Activated B cell treated with CpG ODN at 0.5 μM for 24 hours (primary cell): ENCODE measurements around the gene NFKBIA. TPM values are rescaled to one million over a fixed set of nuclear protein-coding genes. Genes with fewer than 3 reads are reported as not detected.

Source experiments
- ATAC-seq: fragments of 200-7000 bp; cut with Tn5 transposase; one replicate; pipeline ENCODE4 v1.10.0; 2021; ENCODE audit warnings: low read depth, mild to moderate bottlenecking, moderate library complexity
- CTCF ChIA-PET: fragments of 350-600 bp; sonication (Branson Sonifier 250); formaldehyde crosslinking; loops from one replicate; lab custom pipeline; 2021; ENCODE audit warnings: antibody characterized with exemption; lab: Charles Lee
- POLR2A ChIA-PET: fragments of 350-600 bp; sonication (Branson Sonifier 250); formaldehyde crosslinking; loops from one replicate; lab custom pipeline; 2021; ENCODE audit warnings: antibody characterized with exemption; lab: Charles Lee
- DNase-seq: peaks from one replicate; pipeline ENCODE4 v3.0.0; 2022
- H3K27ac Mint-ChIP-seq: one replicate; pipeline ENCODE4 v1.8.0; 2020; ENCODE audit warnings: mixed read lengths
- H3K27me3 Mint-ChIP-seq: one replicate; pipeline ENCODE4 v1.8.0; 2021; ENCODE audit warnings: mixed read lengths
- H3K36me3 Mint-ChIP-seq: one replicate; pipeline ENCODE4 v1.8.0; 2021; ENCODE audit warnings: low read depth, mixed read lengths
- H3K4me1 Mint-ChIP-seq: one replicate; pipeline ENCODE4 v1.8.0; 2021; ENCODE audit warnings: mixed read lengths
- H3K4me3 Mint-ChIP-seq: one replicate; pipeline ENCODE4 v1.8.0; 2020; ENCODE audit warnings: mild to moderate bottlenecking, mixed read lengths
- H3K9me3 Mint-ChIP-seq: one replicate; pipeline ENCODE4 v1.8.0; 2020; ENCODE audit warnings: mixed read lengths
- intact Hi-C: fragments of 100-400 bp; cut with micrococcal nuclease; formaldehyde crosslinking; loops from one replicate; pipeline ENCODE4 v1.15.1; 2024
- total RNA-seq: library from RNA; stranded (reverse); gene quantifications from 2 replicates; pipeline ENCODE4 v1.2.3, GENCODE V29; 2022
- TF ChIP-seq, protein P1 (sequence below): fragments of 200-600 bp; IDR thresholded peaks from one replicate; pipeline ENCODE4 v1.8.0; 2022; ENCODE audit warnings: antibody characterized with exemption, mild to moderate bottlenecking

Gene NFKBIA
- total RNA-seq, 1 donor from 2014 or later, result 515 TPM

DNA sequence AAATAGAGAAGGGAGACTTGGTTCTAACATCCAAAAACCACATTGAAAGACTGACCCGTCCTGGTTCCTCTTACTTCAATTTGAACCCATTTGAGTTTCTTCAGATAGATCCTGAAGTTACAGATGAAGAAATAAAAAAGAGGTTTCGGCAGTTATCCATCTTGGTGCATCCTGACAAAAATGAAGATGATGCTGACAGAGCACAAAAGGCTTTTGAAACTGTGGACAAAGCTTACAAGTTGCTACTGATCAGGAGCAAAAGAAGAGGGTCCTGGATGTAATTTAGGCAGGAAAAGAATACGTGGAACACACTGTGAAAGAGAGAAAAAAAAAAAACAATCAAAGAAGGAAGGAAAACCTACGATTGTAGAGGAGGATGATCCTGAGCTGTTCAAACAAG is 25.4 kb upstream of the NFKBIA start:
- intact Hi-C loops, result no loop called here
- no peak for DNase-seq
- H3K27me3 Mint-ChIP-seq, result no peaks in the 10 kb centered on the region
- H3K4me1 Mint-ChIP-seq, result no peaks in the 10 kb centered on the region
- CTCF ChIA-PET, result no interaction called here
- H3K36me3 Mint-ChIP-seq, result no peaks in the 10 kb centered on the region
- no peaks in the 10 kb centered on the region for H3K9me3 Mint-ChIP-seq
- TF ChIP-seq, protein P1, sequence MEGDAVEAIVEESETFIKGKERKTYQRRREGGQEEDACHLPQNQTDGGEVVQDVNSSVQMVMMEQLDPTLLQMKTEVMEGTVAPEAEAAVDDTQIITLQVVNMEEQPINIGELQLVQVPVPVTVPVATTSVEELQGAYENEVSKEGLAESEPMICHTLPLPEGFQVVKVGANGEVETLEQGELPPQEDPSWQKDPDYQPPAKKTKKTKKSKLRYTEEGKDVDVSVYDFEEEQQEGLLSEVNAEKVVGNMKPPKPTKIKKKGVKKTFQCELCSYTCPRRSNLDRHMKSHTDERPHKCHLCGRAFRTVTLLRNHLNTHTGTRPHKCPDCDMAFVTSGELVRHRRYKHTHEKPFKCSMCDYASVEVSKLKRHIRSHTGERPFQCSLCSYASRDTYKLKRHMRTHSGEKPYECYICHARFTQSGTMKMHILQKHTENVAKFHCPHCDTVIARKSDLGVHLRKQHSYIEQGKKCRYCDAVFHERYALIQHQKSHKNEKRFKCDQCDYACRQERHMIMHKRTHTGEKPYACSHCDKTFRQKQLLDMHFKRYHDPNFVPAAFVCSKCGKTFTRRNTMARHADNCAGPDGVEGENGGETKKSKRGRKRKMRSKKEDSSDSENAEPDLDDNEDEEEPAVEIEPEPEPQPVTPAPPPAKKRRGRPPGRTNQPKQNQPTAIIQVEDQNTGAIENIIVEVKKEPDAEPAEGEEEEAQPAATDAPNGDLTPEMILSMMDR, result no peak
- POLR2A ChIA-PET, result interaction anchor here (0.7 kb wide), 1 partner anchor 425 kb away, joined by 3 read pairs; no protein-coding TSS in a partner anchor
- ATAC-seq, result no peak
- H3K27ac Mint-ChIP-seq, result no peak overlapping the region
- H3K4me3 Mint-ChIP-seq, result no peak overlapping the region

DNA sequence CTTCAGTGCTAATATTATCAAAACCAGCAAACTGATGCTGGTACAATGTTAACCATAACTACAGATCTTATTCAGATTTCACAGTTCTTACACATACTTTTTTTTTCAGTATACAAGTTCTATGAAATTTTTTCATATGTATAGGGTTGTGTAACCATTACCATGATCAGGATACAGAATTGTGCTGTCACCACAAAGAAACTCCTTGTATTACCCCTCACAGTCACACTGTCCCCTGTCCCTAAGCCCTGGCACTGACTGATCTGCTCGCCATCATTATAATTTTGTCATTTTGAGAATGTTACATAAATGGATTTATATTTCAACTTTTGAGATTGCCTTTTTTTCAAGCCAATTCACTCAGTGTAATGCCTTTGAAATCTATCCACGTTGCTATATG is 21.3 kb upstream of the NFKBIA start:
- H3K4me3 Mint-ChIP-seq, result no peak overlapping the region
- CTCF ChIA-PET, result interaction anchor here (1.0 kb wide), 1 partner anchor 285 kb away, joined by 4 read pairs; no protein-coding TSS in a partner anchor
- TF ChIP-seq, protein P1, result no peak
- no peaks in the 10 kb centered on the region for H3K36me3 Mint-ChIP-seq
- intact Hi-C loops, result no loop called here
- peaks cover 5% of the 10 kb centered on the region for H3K4me1 Mint-ChIP-seq
- DNase-seq (no peak), ATAC-seq (no peak)
- POLR2A ChIA-PET, result no interaction called here
- H3K27ac Mint-ChIP-seq, result no peak overlapping the region
- H3K27me3 Mint-ChIP-seq, result no peaks in the 10 kb centered on the region
- no peaks in the 10 kb centered on the region for H3K9me3 Mint-ChIP-seq

DNA sequence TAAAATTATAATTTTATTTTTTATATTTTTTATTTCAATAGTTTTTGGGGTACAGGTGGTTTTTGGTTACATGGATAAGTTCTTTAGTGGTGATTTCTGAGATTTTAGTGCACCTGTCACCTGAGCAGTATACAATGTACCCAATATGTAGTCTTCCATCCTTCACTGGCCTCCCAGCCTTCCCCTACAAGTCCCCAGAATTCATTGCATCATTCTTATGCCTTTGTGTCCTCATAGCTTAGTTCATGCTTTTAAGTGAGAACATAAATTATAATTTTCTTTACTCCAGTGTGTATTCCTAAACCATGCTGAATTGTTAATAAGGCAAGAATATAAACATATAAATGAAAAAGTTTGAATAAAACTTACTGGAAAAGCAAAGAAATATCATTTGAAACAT is 19.1 kb upstream of the NFKBIA start:
- TF ChIP-seq, protein P1, result no peak
- H3K4me1 Mint-ChIP-seq, result peaks cover 5% of the 10 kb centered on the region
- POLR2A ChIA-PET, result no interaction called here
- no peak for DNase-seq
- CTCF ChIA-PET, result interaction anchor here (1.2 to 18.3 kb wide), 3 partner anchors 194 to 282 kb away, joined by 3 to 263 read pairs (median 4); no protein-coding TSS in a partner anchor
- intact Hi-C loops, result loop anchor here (2.0 kb wide), 1 partner anchor 1093 kb away; no protein-coding TSS in a partner anchor
- no peak overlapping the region for H3K4me3 Mint-ChIP-seq
- no peaks in the 10 kb centered on the region for H3K36me3 Mint-ChIP-seq
- no peak for ATAC-seq
- H3K27me3 Mint-ChIP-seq, result no peaks in the 10 kb centered on the region
- no peaks in the 10 kb centered on the region for H3K9me3 Mint-ChIP-seq
- no peak overlapping the region for H3K27ac Mint-ChIP-seq

DNA sequence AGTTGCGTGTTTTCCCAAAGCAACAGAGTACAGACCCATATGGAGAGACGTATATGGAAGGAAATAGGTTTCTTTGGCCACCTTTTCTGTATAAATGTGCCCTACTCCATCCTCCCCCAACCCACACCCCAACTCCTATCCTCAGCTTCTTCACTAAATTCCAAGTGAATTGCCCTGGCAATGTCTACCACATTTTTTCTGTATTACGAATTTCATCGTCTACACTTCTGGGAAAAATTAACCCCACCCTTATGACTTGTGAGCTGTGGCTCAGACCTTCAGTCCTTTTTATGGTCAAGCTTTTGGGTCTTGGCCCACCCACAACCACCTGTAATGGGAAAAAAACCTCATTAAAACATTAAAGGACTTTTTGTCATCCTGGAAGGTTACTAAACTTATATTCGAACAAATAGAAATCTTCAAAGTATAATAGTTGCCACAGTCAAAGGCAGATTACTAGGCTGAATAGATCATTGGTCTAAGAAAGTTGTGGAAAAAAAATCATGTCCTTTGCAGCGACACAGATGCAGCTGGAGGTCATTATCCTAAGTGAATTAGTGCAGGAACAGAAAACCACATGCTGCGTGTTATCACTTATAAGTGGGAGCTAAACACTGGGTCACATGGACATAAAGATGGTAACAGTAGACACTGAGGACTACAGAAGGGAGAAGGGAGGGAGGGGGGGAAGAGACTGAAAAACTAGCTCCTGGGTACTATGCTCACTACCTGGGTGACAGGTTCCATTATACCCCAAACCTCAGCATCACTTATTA is 15.7 kb upstream of the NFKBIA start:
- ATAC-seq (no peak), DNase-seq (no peak)
- Mint-ChIP-seq H3K27ac (no peak overlapping the region), H3K36me3 (no peaks in the 10 kb centered on the region), H3K4me1 (peaks cover 24% of the 10 kb centered on the region), H3K9me3 (no peaks in the 10 kb centered on the region), H3K4me3 (no peak overlapping the region), H3K27me3 (no peaks in the 10 kb centered on the region)
- intact Hi-C loops, result no loop called here
- ChIA-PET CTCF (interaction anchor here (0.9 to 18.3 kb wide), 3 partner anchors 190 to 279 kb away, joined by 4 to 263 read pairs (median 14); no protein-coding TSS in a partner anchor), POLR2A (interaction anchor here (1.2 kb wide), 1 partner anchor 16 kb away, joined by 4 read pairs; the partner anchor contains the start of gene NFKBIA)
- TF ChIP-seq, protein P1, result no peak

DNA sequence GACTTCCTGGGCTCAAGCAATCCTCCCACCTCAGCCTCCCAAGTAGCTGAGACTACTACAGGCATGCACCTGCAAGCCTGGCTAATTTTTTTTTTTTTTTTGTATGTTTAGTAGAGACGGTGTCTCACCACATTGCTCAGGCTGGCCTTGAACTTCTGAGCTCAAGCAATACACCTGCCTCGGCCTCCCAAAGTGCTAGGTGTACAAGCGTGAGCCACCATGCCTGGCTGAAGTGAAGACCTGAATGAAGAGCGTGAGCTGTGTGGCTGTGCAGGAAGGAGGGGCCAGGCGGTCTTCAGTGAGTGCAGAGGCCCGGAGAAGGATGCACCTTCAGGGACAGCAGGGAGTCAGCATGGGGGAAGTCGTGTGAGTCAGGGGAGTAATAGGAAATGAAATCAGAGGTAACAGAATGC is 14.9 kb upstream of the NFKBIA start:
- Mint-ChIP-seq H3K27me3 (no peaks in the 10 kb centered on the region), H3K9me3 (no peaks in the 10 kb centered on the region), H3K27ac (no peak overlapping the region), H3K4me3 (no peak overlapping the region), H3K4me1 (peaks cover 25% of the 10 kb centered on the region), H3K36me3 (no peaks in the 10 kb centered on the region)
- ATAC-seq (no peak), DNase-seq (no peak)
- intact Hi-C loops, result no loop called here
- TF ChIP-seq, protein P1, result no peak
- ChIA-PET CTCF (interaction anchor here (0.9 to 18.3 kb wide), 2 partner anchors 204 to 278 kb away, joined by 4 to 263 read pairs; no protein-coding TSS in a partner anchor), POLR2A (no interaction called here)
